Measurements from ENCODE around the gene C3orf52. TPM values are rescaled to one million over a fixed set of nuclear protein-coding genes. Genes with fewer than 3 reads are reported as not detected.
A peak's percentile ranks its signal among the peaks of the same experiment; 100 is the strongest.

Gene C3orf52
- total and polyA plus RNA-seq, 2 donors (not counting 1 experiment from before 2014, with no cell fraction given), result 0.18 to 3.9 TPM

- H3K9me3 Mint-ChIP-seq (ENCODE audit: insufficient read depth), result no peaks in the 10 kb centered on the region
- Histone ChIP-seq H3K4me2 (replicated peaks; ENCODE audit: low read depth, low read length, poor library complexity, severe bottlenecking) (peak overlapping the region; percentile 56), H3K9me3 (ENCODE audit: control extremely low read depth in 1 of 3, control insufficient read depth in 2 of 3, insufficient read depth in 1 of 3, low read length in 2 of 3) (no peaks in the 10 kb centered on the region), H3K27me3 (replicated peaks in 1 of 4; ENCODE audit: control extremely low read depth in 1 of 4, control insufficient read depth in 3 of 4, insufficient read depth in 4 of 4, low read length in 3 of 4) (no peaks in the 10 kb centered on the region), H3K4me3 (ENCODE audit: control extremely low read depth in 1 of 5, extremely low read depth in 1 of 5, insufficient read depth in 1 of 5, low read depth in 2 of 5, low read length in 4 of 5) (no peak overlapping the region), H3K79me2 (ENCODE audit: control insufficient read depth, insufficient read depth, low read length) (no peaks in the 10 kb centered on the region), H3K36me3 (replicated peaks in 1 of 2; ENCODE audit: control extremely low read depth in 1 of 2, control insufficient read depth in 1 of 2, extremely low read depth in 1 of 2, insufficient read depth in 2 of 2, low read length in 1 of 2) (no peaks in the 10 kb centered on the region), H3K27ac (ENCODE audit: low read length in 2 of 2) (no peak overlapping the region), H4K20me1 (ENCODE audit: control insufficient read depth, insufficient read depth, low read length, poor library complexity, severe bottlenecking) (no peaks in the 10 kb centered on the region), H2AFZ (ENCODE audit: insufficient read depth, low read depth, low read length, poor library complexity, severe bottlenecking) (no peak overlapping the region), H3K4me1 (ENCODE audit: control insufficient read depth in 2 of 2, insufficient read depth in 2 of 2, low read length in 2 of 2) (peaks cover 82 to 87% of the 10 kb centered on the region in 2 donors), H3K9ac (ENCODE audit: low read length) (no peak overlapping the region)
- ATAC-seq (ENCODE audit: low read depth), result no peak
- no peaks in the 10 kb centered on the region for H3K27me3 Mint-ChIP-seq
- H3K27ac Mint-ChIP-seq, result peak overlapping the region; percentile 59
- 50% methylated on average over 1 of the region's 6 CpGs for WGBS (ENCODE audit: insufficient coverage)
- POLR2A ChIA-PET, result no interaction called here
- no peak for DNase-seq
- H3K4me1 Mint-ChIP-seq, result peaks cover 78% of the 10 kb centered on the region
- TF ChIP-seq CTCF (IDR thresholded peaks at IDR 0.05) (no peak), EZH2 (IDR thresholded peaks at IDR 0.05; ENCODE audit: borderline replicate concordance, insufficient read depth, low read depth, low read length, poor library complexity, severe bottlenecking) (no peak)
- CTCF ChIA-PET, result interaction anchor here (1.0 to 3.9 kb wide), 6 partner anchors 12 to 392 kb away, joined by 3 to 36 read pairs (median 10); partner anchors contain the start of genes GCSAM and SLC9C1
- H3K4me3 Mint-ChIP-seq, result peak overlapping the region; percentile 38
- intact Hi-C loops (cut with micrococcal nuclease), result no loop called here
Measured at GRCh38 chr3:112115806-112116383, 29.7 kb downstream of the C3orf52 start.

GRCh38 chr3:112116748-112117186 lies 30.6 kb downstream of the C3orf52 start:
- H3K4me3 ChIP-seq (ENCODE audit: control extremely low read depth in 1 of 5, extremely low read depth in 1 of 5, insufficient read depth in 1 of 5, low read depth in 2 of 5, low read length in 4 of 5), result peak overlapping the region in 1 of 5 experiments; percentile 6
- TF ChIP-seq EZH2 (IDR thresholded peaks at IDR 0.05; ENCODE audit: borderline replicate concordance, insufficient read depth, low read depth, low read length, poor library complexity, severe bottlenecking), result no peak
- TF ChIP-seq CTCF (IDR thresholded peaks at IDR 0.05), result no peak
- Mint-ChIP-seq H3K4me3 (peak overlapping the region; percentile 69), H3K4me1 (peaks cover 83% of the 10 kb centered on the region), H3K9me3 (ENCODE audit: insufficient read depth) (no peaks in the 10 kb centered on the region), H3K27me3 (no peaks in the 10 kb centered on the region), H3K27ac (peak overlapping the region; percentile 51)
- H3K36me3 ChIP-seq (replicated peaks in 1 of 2; ENCODE audit: control extremely low read depth in 1 of 2, control insufficient read depth in 1 of 2, extremely low read depth in 1 of 2, insufficient read depth in 2 of 2, low read length in 1 of 2), result no peaks in the 10 kb centered on the region
- no peak for ATAC-seq (ENCODE audit: low read depth)
- H3K79me2 ChIP-seq (ENCODE audit: control insufficient read depth, insufficient read depth, low read length), result no peaks in the 10 kb centered on the region
- no peak overlapping the region for H3K9ac ChIP-seq (ENCODE audit: low read length)
- no peaks in the 10 kb centered on the region for H3K27me3 ChIP-seq (replicated peaks in 1 of 4; ENCODE audit: control extremely low read depth in 1 of 4, control insufficient read depth in 3 of 4, insufficient read depth in 4 of 4, low read length in 3 of 4)
- ChIA-PET POLR2A (no interaction called here), CTCF (interaction anchor here (1.4 to 3.9 kb wide), 3 partner anchors 11 to 176 kb away, joined by 4 to 36 read pairs (median 8); partner anchors contain the start of gene SLC9C1)
- peak overlapping the region in 1 of 2 donors; percentile 46 for H3K27ac ChIP-seq (ENCODE audit: low read length in 2 of 2)
- no peak overlapping the region for H2AFZ ChIP-seq (ENCODE audit: insufficient read depth, low read depth, low read length, poor library complexity, severe bottlenecking)
- intact Hi-C loops (cut with micrococcal nuclease), result no loop called here
- H3K4me2 ChIP-seq (replicated peaks; ENCODE audit: low read depth, low read length, poor library complexity, severe bottlenecking), result peak overlapping the region; percentile 56
- H4K20me1 ChIP-seq (ENCODE audit: control insufficient read depth, insufficient read depth, low read length, poor library complexity, severe bottlenecking), result no peaks in the 10 kb centered on the region
- 85% methylated on average over 9 of the region's 13 CpGs for WGBS (ENCODE audit: insufficient coverage)
- H3K9me3 ChIP-seq (ENCODE audit: control extremely low read depth in 1 of 3, control insufficient read depth in 2 of 3, insufficient read depth in 1 of 3, low read length in 2 of 3), result no peaks in the 10 kb centered on the region
- H3K4me1 ChIP-seq (ENCODE audit: control insufficient read depth in 2 of 2, insufficient read depth in 2 of 2, low read length in 2 of 2), result peaks cover 88 to 94% of the 10 kb centered on the region in 2 donors
- no peak for DNase-seq

All from B cell (primary cell).